Muscle of leg (tissue), 11 donors: ENCODE data around the gene LIN9. TPM values are rescaled to one million over a fixed set of nuclear protein-coding genes. Genes with fewer than 3 reads are reported as not detected.
"Not testable (repeated sequence)": the region's sequence is repeated elsewhere in the genome, so short reads cannot be mapped to it uniquely, and the experiment has no call there.

ENCODE experiments used
- DNase-seq: peaks from one replicate; pipeline ENCODE4 v3.0.0; 2013
- H3K27ac ChIP-seq: one replicate; pipeline ENCODE4 v1.5.1; 2013; ENCODE audit warnings: mild to moderate bottlenecking, low read length, control low read depth
- H3K27me3 ChIP-seq: one replicate; pipeline ENCODE4 v1.6.1; 2013; ENCODE audit warnings: low read length; ENCODE audit not compliant: control insufficient read depth, insufficient read depth
- H3K36me3 ChIP-seq: one replicate; pipeline ENCODE4 v1.6.1; 2013; ENCODE audit warnings: low read length; ENCODE audit not compliant: control insufficient read depth, insufficient read depth
- H3K4me1 ChIP-seq: one replicate; pipeline ENCODE4 v1.6.1; 2013; ENCODE audit warnings: low read length; ENCODE audit not compliant: control insufficient read depth, insufficient read depth
- H3K4me3 ChIP-seq: one replicate; pipeline ENCODE4 v1.5.1; 2013; ENCODE audit warnings: low read length, control low read depth
- H3K9me3 ChIP-seq: replicated peaks from 2 replicates; pipeline ENCODE4 v1.6.1; 2013; ENCODE audit warnings: low read depth, low read length; ENCODE audit not compliant: control insufficient read depth
- WGBS: methylation state at CpG from one replicate; pipeline ENCODE4 v1.1.5; 2013; ENCODE audit warnings: missing lambda C conversion rate; ENCODE audit not compliant: insufficient coverage; 5-methylcytosine and 5-hydroxymethylcytosine counted together
- polyA plus RNA-seq, 8 donors: library from polyadenylated mRNA; unstranded; fragments of 120-200 nt; gene quantifications; one replicate each; pipeline versions ENCODE4 v1.2.1 to v1.2.3, GENCODE V29; 2013; ENCODE audit warnings: inconsistent platforms in 1 of 8, low replicate concordance in 1 of 8; ENCODE audit not compliant: insufficient read length in 8 of 8, insufficient read depth in 1 of 8
- total RNA-seq: library from RNA; stranded (reverse); fragments of 120-200 nt; gene quantifications from one replicate; pipeline ENCODE4 v1.2.4, GENCODE V29; 2013

LIN9 gene
- total and polyA plus RNA-seq, 9 donors, result 6.2 to 8.2 (median 6.6) TPM

DNA sequence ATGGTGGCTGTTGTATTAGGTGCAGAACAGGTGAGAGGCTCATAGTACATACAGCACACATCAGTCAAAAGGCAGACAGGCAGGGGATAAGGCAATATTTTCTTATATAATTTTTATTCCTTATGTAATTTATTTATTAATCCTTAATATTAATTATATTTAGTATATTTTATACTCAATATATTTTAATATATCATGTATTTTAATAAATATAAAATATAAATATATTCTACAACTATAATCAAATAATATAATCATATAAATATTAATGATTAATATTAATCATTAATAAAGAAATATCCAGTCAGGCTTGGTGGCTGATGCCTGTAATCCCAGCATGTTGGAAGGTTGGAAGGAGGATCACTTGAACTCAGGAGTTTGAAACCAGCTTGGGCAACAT, 104.8 kb downstream of the LIN9 start:
- no peak for DNase-seq
- Histone ChIP-seq H3K4me3 (no peak overlapping the region), H3K27ac (no peak overlapping the region), H3K9me3 (no peaks in the 10 kb centered on the region), H3K4me1 (no peaks in the 10 kb centered on the region), H3K27me3 (no peaks in the 10 kb centered on the region), H3K36me3 (no peaks in the 10 kb centered on the region)

DNA sequence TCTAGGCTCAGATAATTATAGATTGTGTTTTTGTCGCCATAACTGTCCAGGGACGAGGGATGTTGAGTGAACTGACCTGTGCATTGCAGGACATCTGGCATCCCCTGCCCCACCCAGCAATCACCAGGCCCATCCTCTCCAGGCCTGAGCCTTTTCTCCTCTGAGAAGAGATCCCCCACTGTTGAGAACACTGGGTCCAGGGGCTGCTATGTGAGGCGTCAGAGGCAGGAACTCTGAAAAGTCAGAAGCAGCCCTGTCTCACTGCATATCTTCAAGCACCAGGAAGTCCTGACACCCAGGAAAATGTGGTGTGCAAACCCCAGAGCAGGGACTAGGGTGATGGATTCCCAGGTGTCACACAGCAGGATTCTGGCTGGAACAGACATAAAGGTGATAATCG, 105.3 kb downstream of the LIN9 start:
- Histone ChIP-seq H3K36me3 (no peaks in the 10 kb centered on the region), H3K27me3 (no peaks in the 10 kb centered on the region), H3K4me3 (no peak overlapping the region), H3K9me3 (no peaks in the 10 kb centered on the region), H3K4me1 (no peaks in the 10 kb centered on the region), H3K27ac (no peak overlapping the region)
- no CpG with 5 or more reads among the region's 4 CpGs for WGBS
- no peak for DNase-seq

DNA sequence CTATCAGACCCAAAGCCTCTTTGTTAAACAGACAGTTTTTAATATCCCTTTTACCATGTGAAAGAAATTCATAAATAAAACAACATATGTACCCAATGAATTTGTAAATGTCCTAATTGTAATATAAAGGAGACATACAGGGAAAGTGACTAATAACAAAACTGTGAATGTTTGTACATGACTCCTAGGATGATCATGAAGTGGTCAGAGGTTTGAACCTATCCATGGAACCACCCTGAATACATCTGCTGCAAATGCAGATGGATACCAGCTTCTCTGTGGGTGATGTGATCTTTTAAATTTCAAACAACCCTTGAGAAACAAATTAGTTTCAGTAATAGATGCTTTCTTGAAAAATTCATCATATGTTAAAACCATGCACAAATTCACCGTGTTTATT, 105.7 kb downstream of the LIN9 start:
- Histone ChIP-seq H3K9me3 (no peaks in the 10 kb centered on the region), H3K27ac (no peak overlapping the region), H3K36me3 (no peaks in the 10 kb centered on the region), H3K4me3 (no peak overlapping the region), H3K27me3 (no peaks in the 10 kb centered on the region), H3K4me1 (no peaks in the 10 kb centered on the region)
- WGBS, result no CpG with 5 or more reads among the region's 1 CpG
- DNase-seq, result no peak

DNA sequence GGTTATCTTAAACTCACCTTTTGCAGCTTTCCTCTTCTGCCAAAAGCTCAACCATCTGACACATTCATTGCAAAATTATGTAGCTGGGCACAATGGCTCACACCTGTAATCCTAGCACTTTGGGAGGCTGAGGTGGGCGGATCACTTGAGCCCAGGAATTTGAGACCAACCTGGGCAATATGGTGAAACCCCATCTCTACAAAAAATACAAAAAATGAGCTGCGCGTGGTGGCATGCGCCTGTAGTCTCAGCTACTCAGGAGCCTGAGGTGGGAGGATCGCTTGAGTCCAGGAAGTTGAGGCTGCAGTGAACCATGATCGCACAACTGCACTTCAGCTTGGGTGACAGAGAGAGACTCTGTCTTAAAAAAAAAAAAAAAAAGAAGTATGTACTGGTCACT, 106.3 kb downstream of the LIN9 start:
- H3K36me3 ChIP-seq, H3K27me3 ChIP-seq, H3K4me3 ChIP-seq, H3K4me1 ChIP-seq, H3K27ac ChIP-seq, DNase-seq, H3K9me3 ChIP-seq: not testable (repeated sequence)
- WGBS, result 100% methylated on average over 1 of the region's 6 CpGs

DNA sequence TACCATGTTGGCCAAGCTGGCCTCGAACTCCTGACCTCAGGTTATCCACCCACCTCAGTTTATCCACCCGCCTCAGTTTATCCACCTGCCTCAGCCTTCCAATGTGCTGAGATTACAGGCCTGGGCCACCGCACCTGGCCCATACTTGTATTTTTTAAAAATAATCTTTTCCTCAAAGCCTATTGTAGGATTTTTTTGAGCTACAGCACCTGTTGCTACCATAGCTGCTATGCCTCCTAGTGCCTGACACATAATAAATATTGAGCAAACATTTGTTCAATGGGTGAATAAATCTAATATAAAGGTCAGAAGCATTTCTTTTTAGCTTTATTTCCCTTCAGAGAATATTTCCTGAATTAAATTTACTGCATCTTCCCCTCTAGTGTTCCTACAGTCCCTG, 106.7 kb downstream of the LIN9 start:
- WGBS, result 100% methylated on average over 1 of the region's 3 CpGs
- Histone ChIP-seq H3K27me3 (no peaks in the 10 kb centered on the region), H3K36me3 (no peaks in the 10 kb centered on the region), H3K27ac (no peak overlapping the region), H3K9me3 (no peaks in the 10 kb centered on the region), H3K4me3 (no peak overlapping the region), H3K4me1 (no peaks in the 10 kb centered on the region)
- DNase-seq, result no peak

DNA sequence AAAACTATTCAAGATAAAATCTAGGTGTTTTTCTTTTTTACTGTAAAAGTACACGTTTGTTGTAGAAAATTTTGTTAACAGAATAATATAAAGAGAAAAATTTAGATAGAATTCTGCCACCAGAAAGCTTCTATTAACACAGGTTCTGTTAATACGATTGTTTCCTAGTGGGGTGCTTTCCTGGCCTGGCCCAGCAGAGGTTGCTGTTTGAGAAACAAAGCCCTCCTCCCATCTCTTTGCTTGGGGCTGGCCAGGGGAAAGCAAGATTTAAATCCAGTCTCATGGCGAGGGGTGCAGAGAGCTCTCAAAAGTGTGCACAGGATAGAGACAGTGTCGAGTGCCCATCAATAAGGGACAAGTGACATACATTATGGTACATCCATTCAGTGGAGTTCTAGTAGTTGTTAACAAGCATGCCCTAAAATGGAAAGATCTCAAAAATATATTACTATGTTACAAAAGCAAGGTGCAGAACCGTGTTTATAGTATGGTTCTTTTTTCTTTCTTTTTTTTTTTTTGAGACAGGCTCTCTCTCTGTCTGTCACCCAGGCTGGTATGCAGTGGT, 107.9 kb downstream of the LIN9 start:
- Histone ChIP-seq H3K4me1 (no peaks in the 10 kb centered on the region), H3K9me3 (no peaks in the 10 kb centered on the region), H3K4me3 (no peak overlapping the region), H3K27ac (no peak overlapping the region), H3K27me3 (no peaks in the 10 kb centered on the region), H3K36me3 (no peaks in the 10 kb centered on the region)
- DNase-seq, result no peak
- no CpG with 5 or more reads among the region's 5 CpGs for WGBS

DNA sequence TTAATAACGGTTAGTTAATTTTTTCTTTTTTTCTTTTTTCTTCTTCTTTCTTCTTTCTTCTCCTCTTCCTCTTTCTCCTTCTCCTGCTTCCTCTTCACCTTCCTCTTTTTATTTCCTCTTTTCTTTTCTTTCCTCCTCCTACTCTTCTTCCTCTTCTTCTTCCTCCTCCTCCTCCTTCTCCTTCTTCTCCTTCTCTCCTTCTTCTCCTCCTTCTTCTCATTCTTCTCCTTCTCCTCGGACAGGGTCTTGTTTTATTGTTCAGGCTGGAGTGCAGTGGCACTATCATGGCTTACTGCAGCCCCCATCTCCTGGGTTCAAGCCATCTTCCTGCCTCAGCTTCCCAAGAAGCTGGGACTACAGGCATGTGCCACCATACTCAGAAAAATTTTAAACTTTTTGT, 109.0 kb downstream of the LIN9 start:
- Histone ChIP-seq H3K27me3 (no peaks in the 10 kb centered on the region), H3K4me1 (no peaks in the 10 kb centered on the region), H3K9me3 (no peaks in the 10 kb centered on the region), H3K27ac (no peak overlapping the region), H3K36me3 (no peaks in the 10 kb centered on the region), H3K4me3 (no peak overlapping the region)
- WGBS, result 90% methylated on average over 1 of the region's 2 CpGs
- DNase-seq, result no peak

DNA sequence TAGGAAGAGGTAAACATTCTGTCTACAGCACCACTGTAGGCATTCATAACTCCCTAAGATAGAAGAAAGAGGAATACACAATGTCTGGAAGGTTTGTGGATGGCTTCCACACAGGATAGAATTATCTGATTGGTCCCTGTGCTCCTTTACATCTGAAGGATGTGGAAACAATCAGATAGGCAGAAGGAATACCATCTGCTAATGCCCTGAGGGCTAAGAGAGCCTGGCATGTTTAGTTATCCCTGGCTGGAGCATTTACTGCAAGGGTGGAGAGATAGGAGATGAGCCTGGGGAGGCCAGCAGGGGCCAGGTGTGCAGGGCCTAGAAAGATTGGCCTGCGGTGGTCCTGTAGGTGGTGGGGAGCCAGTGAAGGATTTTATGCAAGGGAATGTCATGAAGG, 113.8 kb downstream of the LIN9 start:
- DNase-seq, result no peak
- Histone ChIP-seq H3K36me3 (no peaks in the 10 kb centered on the region), H3K27me3 (no peaks in the 10 kb centered on the region), H3K4me1 (no peaks in the 10 kb centered on the region), H3K27ac (no peak overlapping the region), H3K9me3 (no peaks in the 10 kb centered on the region), H3K4me3 (no peak overlapping the region)
- WGBS, result 92% methylated on average over 1 of the region's 1 CpG

DNA sequence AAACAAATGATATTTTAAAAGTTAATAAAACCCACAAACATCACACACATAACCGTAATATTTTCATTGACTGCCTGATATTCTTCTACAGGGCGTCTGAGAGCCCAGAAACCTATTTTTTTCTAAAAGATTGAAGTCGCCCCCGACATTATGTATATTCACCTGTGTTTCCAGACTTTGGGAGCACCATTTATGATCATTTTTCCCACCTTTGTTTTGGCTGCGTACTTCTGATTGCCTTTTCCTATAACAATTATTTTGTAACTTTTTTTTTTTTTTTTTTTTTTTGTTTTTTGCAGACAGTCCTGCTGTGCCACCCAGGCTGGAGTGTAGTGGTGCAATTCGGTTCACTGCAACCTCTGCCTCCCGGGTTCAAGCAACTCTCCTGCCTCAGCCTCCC, 121.6 kb downstream of the LIN9 start:
- DNase-seq, result no peak
- Histone ChIP-seq H3K4me3 (peak overlapping the region; percentile 93), H3K27ac (no peak overlapping the region), H3K9me3 (no peaks in the 10 kb centered on the region), H3K27me3 (no peaks in the 10 kb centered on the region), H3K4me1 (peaks cover 8% of the 10 kb centered on the region), H3K36me3 (no peaks in the 10 kb centered on the region)
- no CpG with 5 or more reads among the region's 7 CpGs for WGBS

DNA sequence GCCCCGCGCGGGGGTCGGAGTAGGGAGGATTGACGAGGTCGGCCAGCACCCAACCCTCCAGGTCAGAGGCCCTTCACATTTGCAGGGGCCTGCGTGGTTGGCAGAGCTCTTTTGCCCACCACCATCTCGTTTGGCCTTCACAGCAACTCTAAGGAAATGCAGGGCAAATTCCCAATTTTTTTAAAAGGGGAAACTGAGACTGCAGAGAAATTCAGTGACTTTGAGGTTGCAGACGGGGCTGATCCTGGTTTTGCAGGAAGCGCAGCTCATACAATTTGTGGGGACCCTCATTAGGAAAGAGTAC, 122.0 kb downstream of the LIN9 start:
- Histone ChIP-seq H3K4me1 (peaks cover 10% of the 10 kb centered on the region), H3K27ac (peak overlapping the region; percentile 93), H3K36me3 (no peaks in the 10 kb centered on the region), H3K9me3 (no peaks in the 10 kb centered on the region), H3K4me3 (peak overlapping the region; percentile 93), H3K27me3 (no peaks in the 10 kb centered on the region)
- WGBS, result 30% methylated on average over 2 of the region's 10 CpGs
- DNase-seq, result no peak
